GM15510 (cell line): ENCODE data around the gene CD40LG.

Experiments
- POLR2A ChIP-seq: IDR thresholded peaks from 3 replicates; pipeline ENCODE4 v1.6.1; 2011; ENCODE audit warnings: borderline replicate concordance; ENCODE audit not compliant: insufficient read length; ENCODE audit errors: extremely low read depth

Gene CD40LG

DNA sequence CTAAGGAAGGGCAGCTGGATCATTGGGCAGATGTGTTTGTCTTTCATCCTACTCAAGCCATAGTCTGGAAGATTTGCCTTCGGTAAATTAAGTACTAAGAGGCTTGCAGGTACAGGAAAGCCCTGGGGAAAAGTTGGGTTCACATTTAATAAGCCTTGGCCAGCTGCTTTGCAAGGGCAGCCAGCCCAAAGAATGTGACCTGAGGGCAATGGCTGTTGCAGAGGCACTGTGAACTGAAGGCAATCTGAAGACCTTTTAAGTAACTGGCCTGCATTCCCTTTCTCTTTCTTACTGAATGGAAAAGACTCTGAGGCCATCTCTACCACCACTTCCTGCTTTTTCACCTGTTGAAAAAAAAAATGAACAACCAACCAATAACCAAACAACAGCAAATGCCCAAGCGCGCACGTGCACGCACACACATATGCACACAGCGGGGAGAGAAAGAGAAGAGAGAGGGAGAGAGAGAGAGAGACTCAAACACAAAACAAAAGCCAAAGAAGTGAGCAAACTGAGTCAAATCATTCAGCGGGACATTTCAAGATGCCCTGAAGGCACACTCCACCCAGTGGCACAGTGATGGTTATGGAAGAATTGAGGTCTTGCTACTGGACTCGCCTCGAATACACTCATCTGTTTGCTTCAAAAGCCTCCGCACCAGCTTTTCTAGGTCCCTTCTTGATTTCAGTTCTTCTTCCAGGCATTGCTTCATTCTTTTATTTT lies 19.6 kb downstream of the CD40LG start:
- TF ChIP-seq POLR2A: no peak

GRCh38 chrX:136671006-136671610 lies 23.1 kb downstream of the CD40LG start:
- no peak for TF ChIP-seq POLR2A

DNA sequence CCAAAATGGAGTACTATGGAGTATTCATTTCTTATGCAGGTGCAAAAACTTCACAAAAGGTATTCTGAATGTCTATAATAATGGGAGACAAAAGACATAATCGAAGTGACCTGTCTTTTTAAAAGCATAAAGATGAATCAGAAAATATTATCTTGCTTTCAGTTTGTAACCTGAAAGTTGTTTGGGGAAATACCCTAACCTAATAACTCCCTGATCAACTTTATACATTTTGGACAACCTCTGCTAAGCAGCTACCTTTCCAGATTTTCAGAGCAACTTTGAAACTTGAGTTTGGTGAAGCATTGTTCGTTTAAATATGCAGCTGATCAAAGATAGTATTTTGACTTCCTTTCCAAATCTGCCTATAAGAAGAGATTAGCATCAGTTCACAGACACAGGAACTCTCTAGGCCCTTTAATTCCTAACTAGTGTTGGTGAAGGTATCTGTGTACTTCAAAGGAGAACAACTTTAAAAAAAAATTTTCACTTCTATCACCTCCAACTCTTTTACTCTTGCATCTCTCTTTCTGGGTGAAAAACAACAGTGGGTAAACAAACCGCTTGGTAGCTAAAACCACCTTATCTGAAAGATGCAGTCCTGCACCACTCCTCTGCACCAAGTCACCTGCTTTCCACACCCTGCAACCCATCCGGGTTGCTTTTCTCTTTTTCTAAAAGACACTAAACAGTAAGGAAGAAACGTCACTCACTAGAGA lies 26.5 kb downstream of the CD40LG start:
- no peak for TF ChIP-seq POLR2A

GRCh38 chrX:136679531-136679930 lies 31.6 kb downstream of the CD40LG start:
- no peak for TF ChIP-seq POLR2A

- TF ChIP-seq POLR2A: no peak
Observed at GRCh38 chrX:136684120-136684519, 36.2 kb downstream of the CD40LG start.

- TF ChIP-seq POLR2A: no peak
Observed at GRCh38 chrX:136687457-136687856, 39.5 kb downstream of the CD40LG start.

- TF ChIP-seq POLR2A: no peak
Observed at GRCh38 chrX:136689436-136689835, 41.5 kb downstream of the CD40LG start.

DNA sequence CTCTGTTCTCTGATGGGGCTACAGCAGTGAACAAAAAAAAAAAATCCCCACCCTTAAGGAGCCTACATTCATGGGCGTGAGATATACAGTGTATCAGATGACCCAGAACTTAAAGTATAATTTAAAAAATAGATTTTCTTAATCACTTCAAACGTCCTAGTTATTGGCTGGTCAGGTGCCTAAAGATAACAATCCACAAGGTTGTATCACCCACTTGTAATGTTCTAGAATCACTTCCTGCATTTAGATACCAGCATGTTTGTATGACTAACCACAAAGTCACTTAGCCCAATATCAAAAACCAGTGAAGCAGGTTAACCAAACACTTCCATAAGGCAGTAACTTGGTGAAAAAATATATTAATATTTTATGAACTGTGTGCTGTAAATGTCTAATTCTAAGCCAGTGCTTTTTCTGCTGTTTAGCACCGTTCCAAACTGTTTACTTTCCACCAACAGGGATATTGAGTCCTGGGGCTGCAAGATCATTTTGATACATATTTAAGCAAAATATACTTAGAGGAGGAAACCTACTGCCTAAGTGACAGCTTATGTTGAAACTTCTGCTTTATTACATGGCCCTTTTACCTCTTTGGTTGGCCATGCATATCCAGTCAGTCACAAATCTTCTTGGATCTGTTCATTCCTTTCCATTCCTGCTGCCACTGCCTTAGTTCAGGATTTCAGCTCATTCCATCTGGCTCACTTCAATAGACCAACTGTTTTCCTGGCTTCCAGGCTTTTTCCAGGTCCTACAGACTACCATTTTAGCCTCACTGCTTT lies 43.3 kb downstream of the CD40LG start:
- no peak for TF ChIP-seq POLR2A

DNA sequence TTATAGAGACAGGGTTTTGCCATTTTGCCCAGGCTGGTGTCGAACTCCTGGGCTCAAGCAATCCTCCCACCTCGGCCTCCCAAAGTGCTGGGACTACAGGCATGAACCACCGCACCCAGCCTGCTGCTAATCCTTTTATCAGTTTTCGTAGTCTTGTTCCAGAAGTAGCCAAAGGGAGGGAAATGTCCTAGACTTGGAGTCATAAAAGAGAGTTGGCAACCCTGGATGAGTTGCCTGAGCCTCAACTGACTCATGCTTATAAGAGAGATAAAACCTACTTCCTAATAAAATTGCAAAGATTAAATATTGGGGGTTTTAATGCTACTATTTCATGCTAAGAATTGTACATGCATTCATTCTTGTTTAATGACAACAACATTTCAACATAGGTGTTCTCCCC lies 44.3 kb downstream of the CD40LG start:
- TF ChIP-seq POLR2A: no peak

- TF ChIP-seq POLR2A: no peak
Observed at GRCh38 chrX:136694431-136695087, 46.6 kb downstream of the CD40LG start.

DNA sequence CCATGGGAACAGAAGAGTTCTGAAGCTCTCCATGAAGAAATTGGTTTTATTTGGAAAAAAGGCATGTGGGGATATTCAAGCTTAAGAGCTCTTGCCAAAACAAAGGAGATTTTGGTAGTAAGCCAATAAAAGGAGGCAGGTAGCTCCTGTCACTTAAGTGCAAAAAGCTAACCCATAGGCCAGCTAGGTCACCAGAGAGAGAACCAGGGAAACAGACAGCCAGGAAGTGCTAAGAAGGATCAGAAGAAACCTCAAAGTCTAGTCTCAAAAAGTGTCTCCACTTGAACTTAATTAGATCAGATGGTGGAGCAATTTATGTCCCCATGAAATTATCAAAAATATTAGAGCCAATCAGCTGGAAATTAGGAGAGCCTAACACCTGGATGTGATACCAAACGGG lies 49.2 kb downstream of the CD40LG start:
- TF ChIP-seq POLR2A: no peak

DNA sequence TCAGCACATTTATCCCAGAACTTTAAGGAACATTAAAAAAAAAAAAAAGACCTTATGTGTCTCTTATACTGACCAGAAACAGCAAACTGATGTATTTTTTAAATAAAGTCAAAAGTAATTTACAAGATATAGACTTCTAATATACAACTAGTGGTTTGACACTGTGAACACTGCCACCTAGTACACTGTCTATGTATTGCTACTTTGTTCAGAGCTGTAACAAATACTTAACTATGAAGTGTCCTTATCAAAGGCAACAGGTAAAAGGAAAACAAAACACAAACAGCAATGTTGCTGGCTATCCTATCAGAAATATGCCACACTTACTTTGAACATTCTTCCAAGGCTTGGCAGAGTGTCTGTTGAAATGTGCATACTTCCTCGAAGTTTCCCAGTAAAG lies 60.4 kb downstream of the CD40LG start:
- TF ChIP-seq POLR2A: no peak
